ENCODE data around the gene ZNF124.
"Not testable (repeated sequence)": the region's sequence is repeated elsewhere in the genome, so short reads cannot be mapped to it uniquely, and the experiment has no call there.

The ZNF124 gene

DNA sequence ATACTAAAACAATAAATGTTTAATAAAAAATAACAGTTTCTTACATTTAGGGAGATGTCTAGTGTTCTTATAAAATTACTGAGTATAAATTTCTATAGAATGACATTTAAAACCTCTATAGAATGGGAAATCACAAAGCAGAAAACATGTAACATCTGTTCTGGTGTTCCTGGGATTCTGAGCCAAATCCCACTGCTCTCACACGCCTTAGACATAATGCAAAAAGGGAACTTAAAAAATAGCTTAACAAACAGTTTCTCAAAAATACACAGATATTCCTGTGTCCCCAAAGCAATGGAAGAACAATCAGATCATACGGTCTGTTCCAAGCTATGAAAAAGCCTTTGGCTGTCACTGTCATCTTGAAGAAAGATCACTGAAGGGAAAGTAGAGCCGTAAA, 27.0 kb upstream of the ZNF124 start:
- Histone ChIP-seq H3K36me3 (ENCODE audit: control insufficient read depth, low read depth, low read length) (peaks cover 21% of the 10 kb centered on the region), H3K9me3 (ENCODE audit: control insufficient read depth, low read depth, low read length) (peaks cover 4% of the 10 kb centered on the region), H3K27me3 (ENCODE audit: control insufficient read depth, insufficient read depth, low read length) (no peaks in the 10 kb centered on the region), H3K4me3 (ENCODE audit: low read length) (no peak overlapping the region), H3K9ac (ENCODE audit: low read length) (no peak overlapping the region), H3K4me1 (ENCODE audit: control insufficient read depth, low read depth, low read length) (no peaks in the 10 kb centered on the region), H3K27ac (ENCODE audit: low read length) (no peak overlapping the region)

DNA sequence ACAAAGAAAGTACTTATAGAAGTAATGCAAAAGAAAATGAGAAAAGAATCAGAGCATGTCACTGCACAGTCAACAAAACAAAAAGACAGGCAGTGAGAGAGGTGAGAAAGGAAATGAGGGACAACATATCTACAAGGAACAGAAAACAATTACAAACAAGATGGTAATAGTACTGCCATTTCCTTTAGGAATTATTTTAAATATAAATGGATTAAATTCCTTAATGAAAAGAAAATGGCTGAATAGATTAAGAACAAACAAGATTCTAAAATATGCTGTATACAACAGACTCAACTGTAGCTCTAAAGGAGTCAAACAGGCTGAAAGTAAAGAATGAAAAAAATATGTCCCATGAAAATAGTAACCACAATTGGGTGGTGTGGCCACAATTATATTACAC, 22.1 kb upstream of the ZNF124 start:
- Histone ChIP-seq H3K36me3 (ENCODE audit: control insufficient read depth, low read depth, low read length) (peaks cover 28% of the 10 kb centered on the region), H3K27ac (ENCODE audit: low read length) (no peak overlapping the region), H3K4me1 (ENCODE audit: control insufficient read depth, low read depth, low read length) (no peaks in the 10 kb centered on the region), H3K9ac (ENCODE audit: low read length) (no peak overlapping the region), H3K27me3 (ENCODE audit: control insufficient read depth, insufficient read depth, low read length) (no peaks in the 10 kb centered on the region), H3K4me3 (ENCODE audit: low read length) (no peak overlapping the region), H3K9me3 (ENCODE audit: control insufficient read depth, low read depth, low read length) (peaks cover 35% of the 10 kb centered on the region)

DNA sequence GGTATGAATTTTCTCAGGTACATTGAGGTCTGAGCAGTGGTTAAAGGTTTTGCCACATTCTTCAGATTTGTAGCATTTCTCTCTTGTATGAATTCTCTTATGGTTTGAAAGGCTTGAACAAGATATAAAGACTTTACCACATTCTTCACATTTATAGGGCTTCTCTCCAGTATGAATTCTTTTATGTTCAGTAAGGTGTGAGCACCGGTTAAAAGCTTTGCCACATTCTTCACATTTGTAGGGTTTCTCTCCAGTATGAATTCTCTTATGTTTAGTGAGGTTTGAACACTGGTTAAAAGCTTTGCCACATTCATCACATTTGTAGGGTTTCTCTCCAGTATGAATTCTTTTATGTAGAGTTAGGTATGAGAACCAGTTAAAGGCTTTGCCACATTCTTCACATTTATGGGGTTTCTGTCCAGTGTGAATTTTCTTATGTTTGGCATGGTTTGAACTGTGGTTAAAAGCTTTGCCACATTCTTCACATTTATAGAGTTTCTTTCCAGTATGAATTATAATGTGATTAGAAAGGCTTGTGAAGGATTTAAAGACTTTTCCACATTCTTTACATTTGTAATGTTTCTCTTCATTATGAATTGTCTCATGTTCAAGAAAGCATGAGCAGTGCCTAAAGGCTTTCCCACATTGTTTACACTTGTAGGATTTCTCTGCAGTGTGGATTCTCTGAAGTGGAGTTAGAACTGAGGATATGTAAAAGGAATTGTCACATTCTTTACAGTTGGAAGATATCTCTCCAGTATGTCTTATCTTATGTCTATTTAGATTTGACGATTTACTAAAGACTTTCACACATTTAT, 18.4 kb upstream of the ZNF124 start:
- Histone ChIP-seq H3K27me3 (ENCODE audit: control insufficient read depth, insufficient read depth, low read length) (no peaks in the 10 kb centered on the region), H3K36me3 (ENCODE audit: control insufficient read depth, low read depth, low read length) (peaks cover 16% of the 10 kb centered on the region), H3K4me3 (ENCODE audit: low read length) (no peak overlapping the region), H3K9ac (ENCODE audit: low read length) (no peak overlapping the region), H3K4me1 (ENCODE audit: control insufficient read depth, low read depth, low read length) (no peaks in the 10 kb centered on the region), H3K9me3 (ENCODE audit: control insufficient read depth, low read depth, low read length) (peaks cover 35% of the 10 kb centered on the region), H3K27ac (ENCODE audit: low read length) (no peak overlapping the region)

DNA sequence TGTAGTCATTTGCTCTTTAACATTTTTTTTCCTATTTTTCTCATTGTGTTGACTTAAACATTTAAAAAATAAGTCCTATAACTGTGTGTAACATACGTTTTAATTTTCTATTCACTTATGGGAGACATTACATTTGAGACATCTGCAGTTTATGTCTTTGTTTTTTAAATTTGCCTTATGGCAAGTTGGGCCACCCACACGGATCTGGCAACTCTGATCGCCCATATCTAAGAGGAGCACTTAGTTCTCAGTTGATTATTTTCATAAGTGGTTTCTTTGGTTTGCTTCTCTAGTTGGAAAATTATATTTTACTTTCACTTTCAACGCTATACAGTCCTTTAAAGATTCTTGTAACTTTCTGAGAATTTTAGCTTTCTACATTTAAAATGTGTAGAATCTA, 13.8 kb upstream of the ZNF124 start:
- Histone ChIP-seq H3K4me3 (ENCODE audit: low read length) (no peak overlapping the region), H3K27ac (ENCODE audit: low read length) (no peak overlapping the region), H3K9ac (ENCODE audit: low read length) (no peak overlapping the region)

DNA sequence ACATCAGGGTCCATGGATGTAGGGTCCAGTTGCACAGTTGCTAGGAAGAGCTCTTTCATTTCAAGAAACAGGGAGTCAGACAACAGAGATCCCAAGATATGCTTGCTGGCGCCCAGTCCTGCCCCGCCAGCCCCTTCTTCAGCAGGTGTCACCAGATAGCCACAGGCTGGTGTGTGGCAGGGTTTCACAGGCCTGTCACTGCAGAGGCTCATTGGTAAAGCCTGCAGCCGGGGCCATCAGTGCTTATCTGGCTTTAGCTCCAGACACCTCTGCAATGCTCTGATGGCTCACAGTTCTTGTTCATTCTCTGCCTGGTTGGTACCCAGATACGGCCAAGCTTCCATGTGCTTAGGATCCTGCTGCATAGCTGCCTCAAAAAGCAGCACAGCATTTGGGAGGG, 12.4 kb upstream of the ZNF124 start:
- Histone ChIP-seq H3K36me3 (ENCODE audit: control insufficient read depth, low read depth, low read length) (no peaks in the 10 kb centered on the region), H3K9ac (ENCODE audit: low read length) (no peak overlapping the region), H3K9me3 (ENCODE audit: control insufficient read depth, low read depth, low read length) (no peaks in the 10 kb centered on the region), H3K4me1 (ENCODE audit: control insufficient read depth, low read depth, low read length) (no peaks in the 10 kb centered on the region), H3K4me3 (ENCODE audit: low read length) (no peak overlapping the region), H3K27ac (ENCODE audit: low read length) (no peak overlapping the region), H3K27me3 (ENCODE audit: control insufficient read depth, insufficient read depth, low read length) (no peaks in the 10 kb centered on the region)

More for the DNA sequence above, 13.8 kb upstream of the ZNF124 start:
- Histone ChIP-seq H3K27me3 (ENCODE audit: control insufficient read depth, insufficient read depth, low read length) (no peaks in the 10 kb centered on the region), H3K9me3 (ENCODE audit: control insufficient read depth, low read depth, low read length) (peaks cover 12% of the 10 kb centered on the region), H3K36me3 (ENCODE audit: control insufficient read depth, low read depth, low read length) (peaks cover 11% of the 10 kb centered on the region), H3K4me1 (ENCODE audit: control insufficient read depth, low read depth, low read length) (no peaks in the 10 kb centered on the region)

DNA sequence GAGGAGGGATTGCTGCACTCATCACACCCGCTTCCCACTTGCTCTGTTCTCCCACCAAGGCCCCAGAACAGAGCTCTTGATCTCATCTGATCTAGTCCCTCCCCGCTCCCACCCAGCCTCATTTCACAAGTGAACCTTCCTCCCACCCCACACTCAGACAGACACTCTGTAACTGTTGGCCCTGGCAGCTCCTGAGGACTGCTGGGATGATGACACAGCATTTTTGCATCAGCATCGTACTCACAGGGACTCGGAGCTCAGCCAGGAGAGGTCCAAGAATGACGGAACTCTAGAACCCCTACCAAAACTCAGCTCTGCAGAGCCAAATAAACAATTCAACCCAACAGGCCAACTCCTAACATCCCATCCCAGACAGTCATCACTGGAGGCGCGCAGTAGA, 11.2 kb upstream of the ZNF124 start:
- Histone ChIP-seq H3K9ac (ENCODE audit: low read length) (no peak overlapping the region), H3K36me3 (ENCODE audit: control insufficient read depth, low read depth, low read length) (no peaks in the 10 kb centered on the region), H3K9me3 (ENCODE audit: control insufficient read depth, low read depth, low read length) (no peaks in the 10 kb centered on the region), H3K4me1 (ENCODE audit: control insufficient read depth, low read depth, low read length) (no peaks in the 10 kb centered on the region), H3K27me3 (ENCODE audit: control insufficient read depth, insufficient read depth, low read length) (no peaks in the 10 kb centered on the region), H3K27ac (ENCODE audit: low read length) (no peak overlapping the region), H3K4me3 (ENCODE audit: low read length) (no peak overlapping the region)

DNA sequence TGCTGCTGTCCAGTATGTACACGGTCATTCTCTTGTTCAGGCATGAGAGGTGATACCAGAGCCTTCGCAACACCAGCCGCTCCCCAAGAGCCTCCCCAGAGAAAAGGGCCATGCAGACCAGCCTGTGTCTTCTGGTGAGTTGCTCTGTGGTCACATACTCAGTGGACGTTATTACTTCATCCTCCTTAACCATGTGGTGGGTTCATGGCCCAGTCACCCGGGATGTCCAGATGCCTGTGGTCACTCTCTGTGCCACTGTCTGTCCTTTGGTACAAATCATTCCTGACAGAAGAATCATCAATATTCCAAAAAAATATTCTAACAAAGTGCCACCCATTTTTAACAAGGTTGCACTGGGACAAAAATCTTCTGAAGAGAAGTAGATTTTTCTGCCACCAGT, 8.8 kb upstream of the ZNF124 start:
- H3K27me3 ChIP-seq (ENCODE audit: control insufficient read depth, insufficient read depth, low read length): no peaks in the 10 kb centered on the region
- H3K4me3 ChIP-seq (ENCODE audit: low read length): no peak overlapping the region
- H3K27ac ChIP-seq (ENCODE audit: low read length): no peak overlapping the region
- H3K9me3 ChIP-seq (ENCODE audit: control insufficient read depth, low read depth, low read length): no peaks in the 10 kb centered on the region
- no peaks in the 10 kb centered on the region for H3K4me1 ChIP-seq (ENCODE audit: control insufficient read depth, low read depth, low read length)
- no peak overlapping the region for H3K9ac ChIP-seq (ENCODE audit: low read length)
- no peaks in the 10 kb centered on the region for H3K36me3 ChIP-seq (ENCODE audit: control insufficient read depth, low read depth, low read length)

DNA sequence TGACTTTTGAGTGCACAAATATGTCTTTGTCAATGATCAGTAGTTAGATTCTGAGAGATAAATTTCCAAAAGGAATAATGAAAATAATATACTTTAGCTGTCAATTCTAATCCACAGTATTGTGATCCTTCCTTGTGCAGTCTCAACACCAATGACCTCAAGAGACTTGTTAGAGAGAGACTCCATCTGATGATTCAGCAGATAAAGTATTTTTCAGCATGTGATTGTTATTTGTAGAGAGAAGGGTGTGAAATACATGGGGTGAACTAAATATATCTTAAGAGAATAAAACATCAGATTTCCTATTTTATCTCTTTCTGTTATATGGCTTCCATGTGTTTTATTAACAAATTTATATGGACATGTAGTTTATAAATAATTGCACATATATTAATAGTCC, 5.9 kb upstream of the ZNF124 start:
- H3K4me1 ChIP-seq (ENCODE audit: control insufficient read depth, low read depth, low read length): no peaks in the 10 kb centered on the region
- no peaks in the 10 kb centered on the region for H3K9me3 ChIP-seq (ENCODE audit: control insufficient read depth, low read depth, low read length)
- H3K27ac ChIP-seq (ENCODE audit: low read length): no peak overlapping the region
- H3K4me3 ChIP-seq (ENCODE audit: low read length): no peak overlapping the region
- H3K9ac ChIP-seq (ENCODE audit: low read length): no peak overlapping the region
- H3K27me3 ChIP-seq (ENCODE audit: control insufficient read depth, insufficient read depth, low read length): no peaks in the 10 kb centered on the region
- H3K36me3 ChIP-seq (ENCODE audit: control insufficient read depth, low read depth, low read length): no peaks in the 10 kb centered on the region

DNA sequence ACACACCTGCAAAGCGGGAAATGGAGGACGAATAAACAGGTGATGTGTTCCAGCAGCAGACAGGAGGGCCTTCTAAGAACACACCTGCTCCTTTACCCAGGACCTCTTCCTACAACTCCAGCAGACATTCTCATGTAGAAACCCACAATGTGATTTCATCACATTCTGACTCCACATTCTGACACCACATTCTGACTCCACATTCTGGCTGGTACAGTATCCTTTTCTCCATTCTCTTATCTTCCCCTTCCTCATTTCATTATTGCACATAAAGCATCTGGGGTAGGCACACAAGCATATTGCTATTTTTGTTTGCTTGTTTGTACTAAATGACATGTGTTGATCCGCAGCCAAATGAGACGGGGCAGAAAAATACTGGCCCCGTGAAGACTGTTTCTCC, 3.6 kb upstream of the ZNF124 start:
- Histone ChIP-seq H3K9me3 (ENCODE audit: control insufficient read depth, low read depth, low read length) (no peaks in the 10 kb centered on the region), H3K27ac (ENCODE audit: low read length) (no peak overlapping the region), H3K4me1 (ENCODE audit: control insufficient read depth, low read depth, low read length) (no peaks in the 10 kb centered on the region), H3K9ac (ENCODE audit: low read length) (no peak overlapping the region), H3K4me3 (ENCODE audit: low read length) (no peak overlapping the region), H3K36me3 (ENCODE audit: control insufficient read depth, low read depth, low read length) (no peaks in the 10 kb centered on the region), H3K27me3 (ENCODE audit: control insufficient read depth, insufficient read depth, low read length) (no peaks in the 10 kb centered on the region)

DNA sequence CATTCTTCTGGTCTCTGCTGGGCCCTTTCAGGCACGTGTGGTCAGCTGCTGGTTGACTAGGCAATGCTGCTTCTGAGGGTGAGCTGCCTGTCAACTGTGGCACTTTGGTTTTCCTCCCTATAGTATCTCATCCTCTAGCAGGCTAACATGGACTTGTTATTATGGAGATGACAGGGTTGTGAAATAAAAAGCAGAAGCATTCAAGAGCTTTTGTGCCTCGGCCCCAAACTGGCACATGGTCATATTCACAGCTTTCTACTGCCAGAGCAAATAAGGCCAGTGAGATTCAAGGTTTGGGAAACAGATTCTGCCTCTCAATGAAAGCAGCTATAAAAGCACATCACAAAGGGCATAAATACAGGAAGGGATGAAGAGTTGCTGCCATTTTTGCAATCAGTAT, 1.6 kb upstream of the ZNF124 start:
- Histone ChIP-seq H3K9me3 (ENCODE audit: control insufficient read depth, low read depth, low read length) (no peaks in the 10 kb centered on the region), H3K9ac (ENCODE audit: low read length) (no peak overlapping the region), H3K27me3 (ENCODE audit: control insufficient read depth, insufficient read depth, low read length) (no peaks in the 10 kb centered on the region), H3K4me3 (ENCODE audit: low read length) (no peak overlapping the region), H3K27ac (ENCODE audit: low read length) (no peak overlapping the region), H3K4me1 (ENCODE audit: control insufficient read depth, low read depth, low read length) (no peaks in the 10 kb centered on the region), H3K36me3 (ENCODE audit: control insufficient read depth, low read depth, low read length) (no peaks in the 10 kb centered on the region)

DNA sequence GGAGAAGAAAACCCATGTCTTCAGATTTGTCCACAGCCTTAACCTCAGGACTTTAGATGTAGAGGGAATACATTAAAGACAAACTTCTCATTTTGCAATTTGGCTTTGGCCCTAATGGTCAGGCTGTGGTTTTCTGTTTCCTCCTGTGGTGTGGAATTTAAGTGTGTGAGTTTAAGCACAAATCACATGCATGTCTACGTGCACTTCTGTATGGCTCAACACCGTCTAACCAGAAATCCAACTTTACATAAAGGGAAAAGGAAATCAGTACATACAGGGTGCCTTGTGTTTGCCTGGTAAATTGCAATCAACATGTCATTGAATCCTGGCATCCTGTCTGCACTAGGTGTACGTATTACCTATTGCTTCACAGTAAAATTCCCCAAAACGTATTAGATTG, 1.2 kb upstream of the ZNF124 start:
- no peaks in the 10 kb centered on the region for H3K27me3 ChIP-seq (ENCODE audit: control insufficient read depth, insufficient read depth, low read length)
- H3K4me3 ChIP-seq (ENCODE audit: low read length): no peak overlapping the region
- H3K27ac ChIP-seq (ENCODE audit: low read length): no peak overlapping the region
- no peaks in the 10 kb centered on the region for H3K4me1 ChIP-seq (ENCODE audit: control insufficient read depth, low read depth, low read length)
- H3K36me3 ChIP-seq (ENCODE audit: control insufficient read depth, low read depth, low read length): no peaks in the 10 kb centered on the region
- no peak overlapping the region for H3K9ac ChIP-seq (ENCODE audit: low read length)
- H3K9me3 ChIP-seq (ENCODE audit: control insufficient read depth, low read depth, low read length): no peaks in the 10 kb centered on the region

DNA sequence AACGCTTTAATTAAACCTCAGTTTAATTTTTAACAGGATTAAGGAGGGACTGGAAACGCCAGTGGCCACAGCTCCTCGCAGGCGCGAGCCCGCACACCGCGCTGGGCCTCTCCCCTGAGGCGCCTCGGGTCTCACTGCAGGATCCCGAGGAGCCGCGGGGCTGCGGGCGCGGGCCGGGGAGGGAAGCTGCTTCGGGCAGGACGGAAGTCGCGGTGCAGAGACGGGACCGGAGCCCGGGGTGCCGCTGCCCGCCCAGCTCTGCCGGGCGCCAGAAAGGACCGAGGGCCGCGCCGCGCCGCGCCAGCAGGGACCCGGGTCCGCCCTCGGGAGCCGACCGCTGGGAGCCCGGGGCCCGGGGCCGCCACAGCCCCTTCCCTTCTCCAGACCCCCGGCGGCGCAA, 377 bp downstream of the ZNF124 start:
- not testable (repeated sequence) for H3K27me3 ChIP-seq (ENCODE audit: control insufficient read depth, insufficient read depth, low read length); H3K36me3 ChIP-seq (ENCODE audit: control insufficient read depth, low read depth, low read length); H3K9me3 ChIP-seq (ENCODE audit: control insufficient read depth, low read depth, low read length); H3K4me1 ChIP-seq (ENCODE audit: control insufficient read depth, low read depth, low read length); H3K27ac ChIP-seq (ENCODE audit: low read length); H3K4me3 ChIP-seq (ENCODE audit: low read length); H3K9ac ChIP-seq (ENCODE audit: low read length)
